ENCODE data around the gene OR6B3. TPM values are rescaled to one million over a fixed set of nuclear protein-coding genes. Genes with fewer than 3 reads are reported as not detected.

OR6B3 gene
- total and polyA plus RNA-seq, 9 of the 15 experiments (the other 6 are each of a cell fraction or from before 2014, with no cell fraction given): not detected

DNA sequence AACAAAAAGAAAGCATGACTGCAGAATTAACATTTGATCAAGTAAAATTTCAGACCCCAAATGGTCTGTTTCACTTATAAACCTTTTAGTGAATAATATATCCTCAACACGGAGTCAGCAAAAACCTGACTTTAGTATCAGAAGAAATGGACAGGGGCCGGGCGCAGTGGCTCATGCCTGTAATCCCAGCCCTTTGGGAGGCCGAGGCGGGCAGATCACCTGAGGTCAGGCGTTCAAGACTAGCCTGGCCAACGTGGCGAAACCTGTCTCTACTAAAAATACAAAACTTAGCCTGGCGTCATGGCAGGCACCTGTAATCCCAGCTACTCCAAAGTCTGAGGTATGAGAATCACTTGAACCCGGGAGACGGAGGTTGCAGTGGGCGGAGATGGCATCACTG lies 3.0 kb downstream of the OR6B3 start (continued):
- TF ChIP-seq, protein P1, sequence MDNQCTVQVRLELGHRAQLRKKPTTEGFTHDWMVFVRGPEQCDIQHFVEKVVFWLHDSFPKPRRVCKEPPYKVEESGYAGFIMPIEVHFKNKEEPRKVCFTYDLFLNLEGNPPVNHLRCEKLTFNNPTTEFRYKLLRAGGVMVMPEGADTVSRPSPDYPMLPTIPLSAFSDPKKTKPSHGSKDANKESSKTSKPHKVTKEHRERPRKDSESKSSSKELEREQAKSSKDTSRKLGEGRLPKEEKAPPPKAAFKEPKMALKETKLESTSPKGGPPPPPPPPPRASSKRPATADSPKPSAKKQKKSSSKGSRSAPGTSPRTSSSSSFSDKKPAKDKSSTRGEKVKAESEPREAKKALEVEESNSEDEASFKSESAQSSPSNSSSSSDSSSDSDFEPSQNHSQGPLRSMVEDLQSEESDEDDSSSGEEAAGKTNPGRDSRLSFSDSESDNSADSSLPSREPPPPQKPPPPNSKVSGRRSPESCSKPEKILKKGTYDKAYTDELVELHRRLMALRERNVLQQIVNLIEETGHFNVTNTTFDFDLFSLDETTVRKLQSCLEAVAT (IDR thresholded peaks at IDR 0.05): no peak
- TF ChIP-seq, protein P2, sequence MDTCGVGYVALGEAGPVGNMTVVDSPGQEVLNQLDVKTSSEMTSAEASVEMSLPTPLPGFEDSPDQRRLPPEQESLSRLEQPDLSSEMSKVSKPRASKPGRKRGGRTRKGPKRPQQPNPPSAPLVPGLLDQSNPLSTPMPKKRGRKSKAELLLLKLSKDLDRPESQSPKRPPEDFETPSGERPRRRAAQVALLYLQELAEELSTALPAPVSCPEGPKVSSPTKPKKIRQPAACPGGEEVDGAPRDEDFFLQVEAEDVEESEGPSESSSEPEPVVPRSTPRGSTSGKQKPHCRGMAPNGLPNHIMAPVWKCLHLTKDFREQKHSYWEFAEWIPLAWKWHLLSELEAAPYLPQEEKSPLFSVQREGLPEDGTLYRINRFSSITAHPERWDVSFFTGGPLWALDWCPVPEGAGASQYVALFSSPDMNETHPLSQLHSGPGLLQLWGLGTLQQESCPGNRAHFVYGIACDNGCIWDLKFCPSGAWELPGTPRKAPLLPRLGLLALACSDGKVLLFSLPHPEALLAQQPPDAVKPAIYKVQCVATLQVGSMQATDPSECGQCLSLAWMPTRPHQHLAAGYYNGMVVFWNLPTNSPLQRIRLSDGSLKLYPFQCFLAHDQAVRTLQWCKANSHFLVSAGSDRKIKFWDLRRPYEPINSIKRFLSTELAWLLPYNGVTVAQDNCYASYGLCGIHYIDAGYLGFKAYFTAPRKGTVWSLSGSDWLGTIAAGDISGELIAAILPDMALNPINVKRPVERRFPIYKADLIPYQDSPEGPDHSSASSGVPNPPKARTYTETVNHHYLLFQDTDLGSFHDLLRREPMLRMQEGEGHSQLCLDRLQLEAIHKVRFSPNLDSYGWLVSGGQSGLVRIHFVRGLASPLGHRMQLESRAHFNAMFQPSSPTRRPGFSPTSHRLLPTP (IDR thresholded peaks at IDR 0.05; ENCODE audit: borderline replicate concordance, extremely low read depth, insufficient read length): no peak
- TF ChIP-seq, protein P3, sequence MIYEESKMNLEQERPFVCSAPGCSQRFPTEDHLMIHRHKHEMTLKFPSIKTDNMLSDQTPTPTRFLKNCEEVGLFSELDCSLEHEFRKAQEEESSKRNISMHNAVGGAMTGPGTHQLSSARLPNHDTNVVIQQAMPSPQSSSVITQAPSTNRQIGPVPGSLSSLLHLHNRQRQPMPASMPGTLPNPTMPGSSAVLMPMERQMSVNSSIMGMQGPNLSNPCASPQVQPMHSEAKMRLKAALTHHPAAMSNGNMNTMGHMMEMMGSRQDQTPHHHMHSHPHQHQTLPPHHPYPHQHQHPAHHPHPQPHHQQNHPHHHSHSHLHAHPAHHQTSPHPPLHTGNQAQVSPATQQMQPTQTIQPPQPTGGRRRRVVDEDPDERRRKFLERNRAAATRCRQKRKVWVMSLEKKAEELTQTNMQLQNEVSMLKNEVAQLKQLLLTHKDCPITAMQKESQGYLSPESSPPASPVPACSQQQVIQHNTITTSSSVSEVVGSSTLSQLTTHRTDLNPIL (CRISPR knock-in tag; IDR thresholded peaks at IDR 0.05): no peak
- TF ChIP-seq, protein P4, sequence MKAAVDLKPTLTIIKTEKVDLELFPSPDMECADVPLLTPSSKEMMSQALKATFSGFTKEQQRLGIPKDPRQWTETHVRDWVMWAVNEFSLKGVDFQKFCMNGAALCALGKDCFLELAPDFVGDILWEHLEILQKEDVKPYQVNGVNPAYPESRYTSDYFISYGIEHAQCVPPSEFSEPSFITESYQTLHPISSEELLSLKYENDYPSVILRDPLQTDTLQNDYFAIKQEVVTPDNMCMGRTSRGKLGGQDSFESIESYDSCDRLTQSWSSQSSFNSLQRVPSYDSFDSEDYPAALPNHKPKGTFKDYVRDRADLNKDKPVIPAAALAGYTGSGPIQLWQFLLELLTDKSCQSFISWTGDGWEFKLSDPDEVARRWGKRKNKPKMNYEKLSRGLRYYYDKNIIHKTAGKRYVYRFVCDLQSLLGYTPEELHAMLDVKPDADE (conservative IDR thresholded peaks at IDR 0.05; ENCODE audit: control insufficient read depth, low read depth, low read length): no peak
- TF ChIP-seq POLR3A (IDR thresholded peaks at IDR 0.05; ENCODE audit: borderline replicate concordance, extremely low read depth, insufficient read depth, insufficient read length) (no peak), CBX8 (IDR thresholded peaks at IDR 0.05; ENCODE audit: borderline replicate concordance, extremely low read depth, low read depth, low read length, poor library complexity, severe bottlenecking) (no peak)
